NK-92 (cell line): ENCODE measurements around the gene SPTBN1.
"Not testable (repeated sequence)": the region's sequence is repeated elsewhere in the genome, so short reads cannot be mapped to it uniquely, and the experiment has no call there.

ENCODE experiments used
- DNase-seq: peaks from one replicate; lab custom pipeline; 2025; ENCODE audit not compliant: unreplicated experiment; lab: John Stamatoyannopoulos, UW

SPTBN1 gene

DNA sequence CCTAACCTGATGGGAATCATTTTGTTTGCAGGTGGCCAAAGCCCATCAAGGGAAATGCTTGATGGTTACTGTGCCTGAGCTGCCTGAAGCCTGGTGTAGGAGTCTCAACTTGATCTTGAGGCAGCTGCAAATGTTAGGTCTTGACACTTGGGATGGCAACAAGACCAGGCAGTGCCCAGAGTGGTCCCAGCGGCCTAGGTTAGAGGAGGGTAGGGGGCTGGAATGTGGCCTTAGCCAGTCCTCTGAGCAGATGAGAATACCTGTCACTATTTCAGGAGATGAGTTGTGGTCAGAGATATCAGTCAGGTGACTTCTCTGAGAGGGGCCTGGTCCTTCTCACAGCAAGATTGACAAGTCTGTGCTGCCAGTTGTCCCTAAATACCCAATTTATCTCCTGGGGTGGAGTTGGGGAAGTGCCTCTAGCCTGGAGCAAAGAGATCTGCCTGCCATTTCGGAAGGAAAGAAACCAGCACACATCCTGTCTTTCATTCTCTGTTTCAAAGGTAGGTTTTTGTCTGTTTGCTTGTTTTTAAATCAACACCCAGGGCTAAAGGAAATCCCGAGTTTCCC lies 13.4 kb downstream of the SPTBN1 start:
- no peak for DNase-seq

DNA sequence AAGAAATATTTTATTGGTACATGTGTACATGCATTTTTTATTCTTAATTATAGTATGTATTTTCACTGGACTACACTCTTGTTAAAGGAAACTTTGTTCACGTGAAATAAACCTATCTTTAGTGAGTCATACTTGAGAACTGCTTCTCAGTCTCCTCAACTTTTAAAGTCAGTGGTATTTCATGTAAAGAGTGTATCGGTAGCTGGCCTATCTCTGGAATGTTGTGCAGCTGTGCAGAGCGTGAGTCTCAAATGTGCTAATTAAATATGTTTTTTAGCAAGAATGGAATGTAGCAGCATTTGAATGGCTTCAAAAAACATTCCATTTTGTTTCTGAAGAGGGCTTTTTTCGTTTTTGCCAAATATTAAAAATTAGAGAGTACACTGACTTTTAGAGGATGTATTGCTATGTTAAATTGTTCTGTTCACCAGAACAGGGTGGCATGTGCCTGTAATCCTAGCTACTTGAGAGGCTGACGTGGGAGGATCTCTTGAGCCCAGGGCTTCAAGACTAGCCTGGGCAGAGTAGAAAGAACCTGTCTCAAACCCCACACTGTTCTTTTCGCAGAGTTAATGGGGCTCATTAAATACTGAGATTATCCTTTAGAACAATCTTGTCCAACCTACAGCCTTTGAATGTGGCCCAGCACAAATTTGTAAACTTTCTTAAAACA lies 14.3 kb downstream of the SPTBN1 start:
- no peak for DNase-seq

GRCh38 chr2:54471221-54471711 lies 15.1 kb downstream of the SPTBN1 start:
- no peak for DNase-seq

DNA sequence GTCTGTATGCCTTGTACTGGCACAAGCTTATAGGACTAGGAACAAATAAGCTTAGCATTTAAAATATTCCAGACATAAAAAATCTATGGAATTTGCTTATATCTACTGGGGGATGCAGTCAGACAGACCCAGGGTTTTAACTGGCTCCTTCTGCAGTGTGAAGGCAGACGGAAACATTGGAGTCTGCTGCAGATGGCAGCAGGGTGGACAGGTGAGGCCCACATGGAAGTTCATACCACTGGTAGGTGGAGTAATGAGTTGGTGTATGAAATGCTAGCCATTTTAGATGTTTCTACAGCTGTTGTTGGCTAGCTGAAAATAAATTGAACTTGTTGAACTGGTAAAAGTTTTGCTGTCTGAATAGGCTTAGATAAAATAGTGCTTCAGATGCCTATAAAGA lies 17.7 kb downstream of the SPTBN1 start:
- no peak for DNase-seq

DNA sequence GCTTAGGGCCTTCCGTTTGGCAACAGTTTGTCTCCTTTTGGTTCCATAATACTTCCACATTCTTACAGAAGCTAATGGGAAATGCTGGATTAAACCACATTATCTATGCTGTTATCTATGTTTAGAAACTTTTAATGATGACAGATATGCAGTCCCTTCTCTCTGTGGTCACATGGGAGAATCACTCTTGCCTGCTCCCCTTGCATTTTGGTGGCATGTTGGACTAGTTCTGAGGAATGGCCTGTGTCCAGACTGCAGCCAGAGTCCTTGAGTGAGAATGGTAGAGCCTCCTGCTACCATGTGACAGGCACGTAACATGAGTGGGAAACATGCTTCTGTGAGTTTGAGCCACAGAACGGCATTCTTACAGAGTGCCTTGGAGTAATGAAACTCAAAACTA lies 19.2 kb downstream of the SPTBN1 start:
- no peak for DNase-seq

GRCh38 chr2:54475919-54476318 lies 19.8 kb downstream of the SPTBN1 start:
- DNase-seq = no peak

DNA sequence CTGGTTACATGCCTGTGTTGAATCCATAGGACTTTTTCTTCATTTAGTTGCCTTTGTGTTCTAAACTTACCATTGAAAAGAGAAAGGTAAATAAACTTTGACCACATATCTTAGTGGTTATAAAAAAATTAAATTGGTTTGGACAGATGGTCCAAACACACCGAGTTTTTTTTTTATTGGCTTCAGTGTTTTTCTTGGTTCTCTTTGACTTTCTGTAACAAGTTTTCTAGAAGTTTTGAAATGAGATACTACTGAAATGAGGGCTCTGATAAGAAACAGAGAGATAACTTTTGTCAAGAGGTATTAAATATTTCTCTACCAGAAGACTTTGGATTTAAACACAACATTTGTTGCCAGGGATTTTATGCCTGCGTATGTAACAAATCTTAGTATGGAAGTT lies 20.7 kb downstream of the SPTBN1 start:
- DNase-seq = no peak

DNA sequence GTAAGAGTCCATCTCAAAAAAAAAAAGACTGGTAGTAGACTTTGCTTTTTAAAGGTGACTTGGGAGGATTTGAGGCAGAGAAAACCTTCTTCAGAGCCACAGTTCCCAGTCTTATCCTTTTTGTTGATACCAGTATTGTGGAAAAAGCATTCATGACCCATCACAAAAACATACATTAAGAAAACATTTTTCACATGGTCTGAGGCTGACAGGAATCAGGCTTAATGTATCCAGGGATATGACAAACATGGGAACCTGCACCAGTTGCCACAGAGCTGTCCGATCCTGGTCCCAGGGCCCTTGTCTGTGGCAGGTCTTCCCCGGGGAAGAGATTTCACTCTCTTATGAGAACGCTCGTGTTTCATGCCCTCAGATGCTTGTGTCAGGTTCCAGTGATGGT lies 21.8 kb downstream of the SPTBN1 start:
- DNase-seq = no peak

DNA sequence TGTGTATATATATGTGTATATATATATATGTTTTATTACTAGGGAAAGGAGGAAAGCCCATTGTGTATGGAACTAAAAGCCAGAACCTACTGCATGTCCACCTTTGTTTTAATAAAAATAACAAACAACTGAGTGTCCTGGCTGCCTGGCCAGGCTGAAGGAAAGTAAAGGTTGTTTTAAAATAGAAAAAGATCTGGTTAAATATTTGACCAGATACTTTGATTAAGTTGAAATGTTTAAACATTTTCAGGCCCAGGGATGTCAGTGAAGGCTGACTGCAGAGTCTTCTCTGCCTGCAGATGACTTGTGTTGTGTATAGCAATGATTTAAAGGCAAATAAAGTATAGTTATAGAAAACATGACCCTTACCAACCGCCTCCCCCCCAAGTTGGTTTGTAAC lies 22.8 kb downstream of the SPTBN1 start:
- no peak for DNase-seq

- no peak for DNase-seq
Measured at GRCh38 chr2:54479424-54479823, 23.3 kb downstream of the SPTBN1 start.

- DNase-seq = no peak
Measured at GRCh38 chr2:54480025-54480424, 23.9 kb downstream of the SPTBN1 start.

DNA sequence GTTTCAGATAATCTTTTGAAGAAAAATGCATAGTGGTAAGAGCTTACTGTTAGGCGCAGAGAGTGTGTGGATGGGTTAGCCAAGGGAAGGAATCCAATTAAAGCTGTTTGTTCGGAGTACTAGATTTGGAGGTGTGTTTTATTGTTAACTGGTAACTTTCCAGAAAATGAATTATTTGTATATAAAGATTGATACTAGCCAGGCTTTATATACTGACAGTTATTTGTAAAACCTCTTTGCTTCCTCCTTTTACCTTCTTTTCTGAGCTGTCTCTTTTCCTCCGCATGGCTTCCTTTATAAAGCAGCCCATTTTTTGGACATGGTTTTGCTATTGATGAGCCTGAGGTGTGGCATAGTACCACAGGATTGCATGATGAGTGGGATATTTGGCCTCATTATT lies 25.6 kb downstream of the SPTBN1 start:
- DNase-seq = no peak

DNA sequence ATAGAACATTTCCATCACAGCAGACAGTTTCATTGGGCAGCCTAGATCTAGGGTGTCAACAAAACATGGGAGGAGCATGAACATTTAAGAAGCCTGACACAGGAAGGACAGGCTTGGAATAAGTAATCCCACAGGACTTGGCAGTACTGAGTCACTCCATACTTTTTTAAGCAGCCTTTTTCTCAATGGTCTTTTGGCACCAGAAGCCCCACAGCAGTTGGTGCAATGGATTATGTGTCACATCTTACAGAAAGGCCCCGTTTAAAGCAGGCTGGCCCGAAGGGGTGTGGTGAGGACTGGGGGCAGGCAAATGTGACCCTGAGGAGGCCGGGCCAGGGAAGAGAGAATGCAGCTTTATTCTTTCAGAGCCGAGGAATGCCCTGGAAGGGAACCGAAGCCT lies 26.6 kb downstream of the SPTBN1 start:
- no peak for DNase-seq

DNA sequence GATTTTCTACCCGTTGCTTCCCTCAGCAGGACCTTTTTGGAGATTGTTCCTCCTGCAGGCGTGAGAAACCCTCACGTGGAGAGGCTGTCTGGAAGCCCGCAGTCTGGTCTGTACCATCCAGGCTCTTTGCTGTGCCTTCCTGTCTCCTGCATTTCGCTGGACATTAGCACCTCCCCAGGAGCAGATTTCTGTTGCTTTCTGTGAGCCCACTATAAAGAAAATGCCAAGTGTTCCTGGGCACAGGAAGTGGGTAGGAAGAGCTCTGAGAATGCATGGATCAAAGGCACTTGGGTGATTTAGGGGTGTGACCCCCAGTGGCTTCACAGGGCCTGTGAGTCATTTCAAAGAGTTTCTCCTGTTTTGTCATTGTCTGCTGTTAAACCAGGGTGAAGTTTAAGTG lies 27.3 kb downstream of the SPTBN1 start:
- DNase-seq = no peak

GRCh38 chr2:54485756-54486155 lies 29.6 kb downstream of the SPTBN1 start:
- not testable (repeated sequence) for DNase-seq

DNA sequence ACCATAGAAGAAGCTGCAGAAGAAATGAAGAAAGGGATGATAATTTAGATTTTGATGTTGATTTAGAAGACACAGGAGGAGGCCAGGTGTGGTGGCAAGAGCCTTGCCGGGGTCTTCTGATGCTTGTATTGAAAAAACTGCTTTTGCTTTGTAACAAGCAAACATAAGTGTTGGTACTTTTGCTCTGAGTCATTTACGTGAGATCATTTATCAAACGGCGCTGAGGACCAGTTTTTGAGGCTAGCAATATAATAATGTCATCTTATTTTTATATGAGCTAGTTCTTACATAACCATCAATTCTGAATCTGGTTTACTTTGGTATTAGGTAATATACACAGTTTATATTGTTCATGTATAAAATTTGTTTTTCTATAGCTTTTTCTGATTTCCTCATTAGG lies 30.6 kb downstream of the SPTBN1 start:
- no peak for DNase-seq

DNA sequence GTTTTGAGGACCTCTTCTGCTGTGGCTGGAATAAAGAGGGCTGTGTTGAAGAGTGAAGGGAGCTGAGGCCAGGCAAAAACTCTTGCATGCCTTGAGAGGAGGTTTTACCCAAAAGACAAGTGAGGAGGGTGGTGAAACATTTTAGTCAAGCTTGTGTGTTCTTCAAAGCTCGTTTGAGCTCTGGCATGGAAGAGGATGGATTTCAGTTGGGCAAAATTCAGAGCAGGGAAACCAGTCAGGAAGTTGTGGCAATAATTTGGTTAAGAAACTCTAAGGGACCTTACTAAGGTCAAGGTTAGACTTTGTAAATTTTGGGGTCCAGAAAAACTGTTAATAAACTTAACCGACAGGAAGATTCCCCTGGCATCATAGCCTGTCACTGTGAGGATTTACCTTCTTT lies 34.7 kb downstream of the SPTBN1 start:
- no peak for DNase-seq

DNA sequence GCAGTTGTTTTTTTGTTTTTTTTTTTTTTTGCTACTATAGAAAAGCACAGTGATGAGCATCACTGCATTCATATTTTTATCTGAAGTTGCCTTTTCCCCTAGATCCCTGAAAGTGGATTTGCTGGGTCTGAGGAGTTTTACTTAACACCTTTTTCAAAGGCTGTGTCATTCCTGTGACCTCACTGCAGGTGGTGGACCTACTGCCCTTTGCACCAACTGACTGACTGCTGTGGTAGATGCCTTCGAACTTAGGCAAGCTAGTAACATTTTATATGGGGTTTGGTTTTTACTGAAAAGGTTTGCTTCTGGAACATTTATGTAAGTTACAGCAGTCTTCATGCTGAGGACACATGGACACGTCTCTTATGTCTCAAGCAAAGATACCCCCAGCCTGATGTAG lies 36.2 kb downstream of the SPTBN1 start:
- DNase-seq = no peak

GRCh38 chr2:54494087-54494486 lies 38.0 kb downstream of the SPTBN1 start:
- no peak for DNase-seq

DNA sequence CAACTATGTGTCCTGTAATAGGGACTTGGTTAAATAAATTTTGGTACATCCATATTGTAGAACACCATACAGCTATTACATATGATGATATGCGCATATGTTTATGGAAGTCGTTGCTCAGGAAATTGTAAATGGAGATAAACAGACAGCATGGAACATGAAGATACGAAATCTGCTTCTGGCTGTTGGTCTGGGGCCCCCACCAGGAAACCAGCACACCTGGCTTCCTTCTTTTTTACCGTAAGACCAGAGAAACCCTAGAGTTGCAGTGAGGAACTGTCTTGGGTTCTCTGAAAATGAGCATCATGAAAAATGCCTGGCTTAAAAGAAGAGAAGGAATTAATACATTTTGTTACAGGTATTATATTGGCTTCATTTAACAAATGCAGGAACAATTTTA lies 40.8 kb downstream of the SPTBN1 start:
- DNase-seq = no peak

- DNase-seq = no peak
Measured at GRCh38 chr2:54497763-54498680, 41.9 kb downstream of the SPTBN1 start.

GRCh38 chr2:54499661-54500060 lies 43.5 kb downstream of the SPTBN1 start:
- no peak for DNase-seq
